GM19351 (cell line): Measurements from ENCODE around the gene DGCR8.

Source experiments
- ATAC-seq: cut with Tn5 transposase; IDR thresholded peaks from one replicate; pipeline ENCODE4 v1.9.1; 2021; ENCODE audit warnings: mild to moderate bottlenecking, moderate library complexity; ENCODE audit not compliant: unreplicated experiment

The DGCR8 gene

DNA sequence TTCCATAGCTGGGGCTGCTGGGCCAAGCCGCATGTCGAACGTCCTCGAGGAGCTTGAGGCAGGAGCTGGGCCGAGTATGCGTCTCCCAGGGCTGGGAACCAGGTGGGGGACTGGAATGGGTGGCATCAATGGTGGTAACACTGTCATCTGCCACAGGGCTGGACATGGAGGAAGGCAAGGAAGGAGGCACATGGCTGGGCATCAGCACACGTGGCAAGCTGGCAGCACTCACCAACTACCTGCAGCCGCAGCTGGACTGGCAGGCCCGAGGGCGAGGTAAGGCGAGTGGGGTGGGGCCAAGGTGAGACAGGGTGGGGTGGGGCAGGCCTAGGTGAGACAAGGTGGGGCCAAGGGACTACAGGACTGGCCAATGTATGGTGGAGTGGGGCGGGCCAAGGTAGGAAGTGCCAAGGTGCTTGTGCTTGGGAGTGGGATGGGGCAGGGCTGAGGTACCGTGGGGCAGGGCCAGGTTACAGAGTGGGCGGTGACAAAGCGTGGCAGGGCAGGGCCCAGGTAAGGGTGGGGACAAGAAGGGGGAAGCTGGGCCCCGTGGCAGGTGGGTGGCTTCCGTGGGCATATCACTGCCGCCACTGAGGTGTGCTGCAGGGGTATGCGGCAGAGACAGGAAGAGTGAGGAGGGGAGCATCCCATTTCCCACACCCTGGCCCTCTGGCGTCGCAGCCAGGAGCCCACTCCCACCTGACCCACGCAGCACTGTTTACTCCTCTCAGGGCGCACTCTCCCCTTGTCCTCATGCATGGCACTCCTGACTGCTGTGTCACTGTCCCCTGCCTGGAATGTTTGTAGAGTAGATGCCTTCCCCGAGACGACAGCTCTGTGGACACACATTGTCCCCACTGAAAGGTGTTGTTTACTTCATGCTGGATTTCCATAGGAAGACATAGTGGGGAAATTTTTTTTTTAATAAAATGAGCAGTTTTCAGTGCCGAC lies 27.5 kb upstream of the DGCR8 start:
- ATAC-seq, result no peak

DNA sequence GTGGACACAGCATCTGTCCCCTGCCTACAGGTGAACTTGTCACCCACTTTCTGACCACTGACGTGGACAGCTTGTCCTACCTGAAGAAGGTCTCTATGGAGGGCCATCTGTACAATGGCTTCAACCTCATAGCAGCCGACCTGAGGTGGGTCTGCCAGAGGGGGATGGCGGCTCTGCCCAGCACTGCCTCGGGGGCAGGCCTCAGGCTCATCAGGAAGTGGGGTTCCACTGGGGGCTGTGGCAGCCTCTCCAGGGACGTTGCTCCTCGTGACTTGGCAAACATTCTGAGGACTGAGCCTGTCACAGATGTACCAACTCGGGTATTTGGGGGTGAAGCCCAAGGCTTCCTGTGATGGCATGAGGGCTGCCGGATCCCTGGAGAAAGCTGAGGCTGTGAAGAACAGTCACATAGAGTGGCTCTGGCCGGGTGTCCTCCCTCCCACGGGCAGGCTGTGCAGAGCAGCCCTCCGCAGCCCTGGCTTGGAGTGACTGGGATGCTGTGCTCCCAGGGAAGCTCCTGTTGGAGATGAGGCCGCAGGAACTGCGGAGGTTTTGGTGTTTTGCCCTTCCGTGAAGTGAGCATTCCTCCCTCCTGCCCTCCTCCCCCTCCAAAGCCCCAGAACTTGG lies 26.5 kb upstream of the DGCR8 start:
- ATAC-seq, result no peak

DNA sequence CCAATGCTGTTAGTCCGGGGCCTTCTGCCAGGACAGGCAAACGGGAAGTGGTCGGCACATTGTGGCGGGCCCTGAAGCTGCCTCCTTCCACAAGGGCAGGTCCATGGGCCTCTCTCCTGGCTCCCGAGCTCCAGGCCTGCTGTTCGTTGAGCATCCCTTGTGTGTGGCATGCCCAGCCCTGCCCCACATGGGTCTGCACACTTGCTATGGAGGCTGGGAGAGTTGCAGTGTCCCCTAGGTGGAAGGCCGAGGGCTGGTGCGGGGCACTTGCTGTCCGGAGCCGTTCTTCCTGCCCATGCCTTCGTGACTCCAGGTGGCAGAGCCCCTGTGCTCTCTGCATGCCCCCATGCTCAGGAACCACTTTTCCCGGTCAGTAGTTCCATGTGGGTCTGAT lies 26.0 kb upstream of the DGCR8 start:
- no peak for ATAC-seq

DNA sequence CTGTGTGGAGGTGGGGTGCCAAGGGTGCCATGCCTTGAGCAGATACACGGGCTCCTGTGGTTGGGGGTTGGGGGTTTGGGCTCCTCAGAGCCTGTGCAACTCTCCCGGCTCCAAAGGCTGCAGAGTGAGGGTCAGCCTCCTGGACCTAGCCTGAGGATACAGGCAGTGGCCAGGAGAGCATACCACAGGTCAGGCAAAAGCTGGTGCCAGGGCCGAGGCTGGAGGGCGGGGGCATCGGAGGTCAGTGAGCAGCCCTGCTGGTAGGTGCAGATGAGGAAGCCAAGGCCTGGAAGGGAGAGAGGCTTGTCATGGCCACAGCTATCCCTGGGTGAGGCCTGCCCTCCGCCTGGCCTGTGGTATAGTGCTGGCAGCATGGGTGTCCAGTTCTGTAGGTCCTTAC lies 25.6 kb upstream of the DGCR8 start:
- ATAC-seq, result no peak

DNA sequence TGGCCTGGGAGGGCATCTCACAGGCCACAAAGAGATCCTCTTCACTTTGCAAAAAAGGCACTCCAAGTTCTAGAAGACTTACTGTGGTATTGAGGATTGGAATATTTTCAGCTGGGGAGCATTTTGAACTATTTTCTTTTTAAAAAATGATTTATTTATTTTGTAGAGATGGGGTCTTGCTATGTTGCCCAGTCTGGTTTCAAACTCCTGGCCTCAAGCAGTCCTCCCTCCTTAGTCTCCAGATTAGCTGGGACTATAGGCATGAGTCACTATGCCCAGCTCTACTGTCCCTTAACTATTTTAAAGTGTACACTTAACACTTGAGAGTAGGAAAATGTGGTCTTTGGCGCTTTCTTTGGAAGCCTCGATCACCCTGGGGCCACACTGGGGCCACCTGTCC lies 24.9 kb upstream of the DGCR8 start:
- no peak for ATAC-seq

DNA sequence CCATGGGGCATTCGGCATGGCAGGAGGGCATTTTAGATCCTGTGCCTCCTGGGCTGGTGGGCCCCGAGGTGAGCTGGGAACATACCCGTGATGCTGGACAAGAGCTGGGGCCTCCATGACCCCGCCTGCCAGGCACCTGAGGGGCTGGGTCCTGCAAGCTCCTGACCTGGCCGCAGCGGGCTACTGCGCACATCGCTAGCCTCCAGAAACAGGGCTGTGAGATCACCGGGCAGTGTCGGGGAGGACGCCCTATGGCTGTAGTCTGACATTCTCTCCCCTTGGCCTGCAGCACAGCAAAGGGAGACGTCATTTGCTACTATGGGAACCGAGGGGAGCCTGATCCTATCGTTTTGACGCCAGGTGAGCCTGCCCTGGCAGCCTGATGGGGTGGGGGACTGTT lies 24.4 kb upstream of the DGCR8 start:
- no peak for ATAC-seq

DNA sequence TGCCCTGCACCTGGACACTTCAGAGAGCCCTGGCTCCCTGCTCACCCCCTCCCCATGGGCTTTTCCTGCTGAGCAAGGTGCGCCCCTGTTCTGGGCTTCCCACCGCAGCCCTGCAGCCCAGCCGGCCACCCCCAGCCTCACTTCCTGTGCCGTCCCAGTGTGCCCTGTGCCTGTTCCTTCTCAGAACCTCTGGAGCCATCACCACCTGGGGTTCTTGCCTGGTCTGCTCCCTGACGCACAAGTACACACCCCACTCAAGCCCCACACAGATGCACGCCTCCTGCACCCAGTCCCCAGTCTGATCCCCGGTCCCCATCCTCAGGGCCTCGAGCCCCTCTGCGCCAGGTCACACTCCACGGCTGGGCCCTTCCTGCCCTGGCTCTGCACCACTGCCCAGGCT lies 23.9 kb upstream of the DGCR8 start:
- no peak for ATAC-seq

DNA sequence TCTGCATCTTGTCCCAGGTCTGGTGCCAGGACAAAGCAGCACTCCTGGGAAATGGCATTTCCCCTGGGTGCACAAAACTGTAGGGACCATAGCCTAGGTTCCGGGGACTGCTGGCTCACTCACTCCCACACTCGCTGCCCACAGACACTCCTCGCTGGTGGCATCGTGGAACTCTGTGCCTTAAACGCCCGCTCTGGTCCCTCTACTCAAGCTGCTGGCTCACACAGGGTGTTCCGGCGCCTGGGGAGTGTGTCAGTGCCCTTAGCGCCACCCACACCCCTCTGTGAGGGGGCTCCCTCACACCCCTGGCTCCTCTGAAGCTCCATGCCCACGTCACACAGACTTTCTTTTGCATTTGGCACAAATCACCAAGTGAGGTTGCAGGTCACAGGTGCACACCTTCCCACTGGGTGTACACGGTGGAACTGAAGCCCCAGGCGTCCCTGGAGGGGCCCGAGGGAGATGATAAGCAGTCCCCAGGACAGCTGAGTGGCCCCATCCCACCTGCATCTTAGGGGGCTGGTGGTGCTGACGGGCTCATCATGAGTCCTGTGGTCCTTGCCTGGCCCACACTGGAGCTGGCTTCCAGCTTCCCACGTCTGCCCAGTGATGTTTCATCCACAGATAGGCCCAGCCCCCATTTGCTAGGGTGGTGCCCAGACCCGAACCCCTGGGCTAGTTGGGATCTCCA lies 23.2 kb upstream of the DGCR8 start:
- no peak for ATAC-seq

DNA sequence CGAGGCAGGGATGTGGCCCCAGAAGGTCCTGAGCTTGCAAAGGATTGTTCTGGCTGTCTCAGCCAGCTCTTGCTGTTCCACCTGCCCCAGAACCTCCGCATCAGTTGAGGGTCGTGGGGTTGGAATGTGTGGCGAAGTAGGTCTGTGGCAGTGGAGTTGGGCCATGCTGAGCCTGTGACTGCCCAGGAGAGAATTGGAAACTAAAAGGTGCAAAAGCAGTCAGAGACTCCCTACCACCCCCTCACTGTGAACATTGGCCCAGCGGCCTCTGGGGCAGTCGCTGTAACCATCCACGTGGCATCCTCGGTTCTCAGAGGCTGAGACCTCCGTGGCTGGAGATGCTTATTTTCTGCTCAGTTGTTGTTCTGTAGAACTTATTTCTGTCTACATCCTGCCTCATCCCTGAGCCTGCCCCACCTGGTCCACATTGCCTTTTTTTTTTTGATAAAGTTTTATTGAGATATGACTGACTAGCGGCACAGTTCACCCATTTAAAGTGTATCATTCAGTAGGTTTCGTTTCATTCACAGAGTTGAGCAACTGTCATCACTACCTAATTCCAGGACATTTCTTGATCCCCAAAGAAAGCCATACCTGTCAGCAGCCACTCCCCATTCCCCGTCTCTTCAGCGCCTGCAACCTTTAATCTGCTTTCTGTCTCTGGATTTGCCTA lies 22.3 kb upstream of the DGCR8 start:
- ATAC-seq, result no peak

DNA sequence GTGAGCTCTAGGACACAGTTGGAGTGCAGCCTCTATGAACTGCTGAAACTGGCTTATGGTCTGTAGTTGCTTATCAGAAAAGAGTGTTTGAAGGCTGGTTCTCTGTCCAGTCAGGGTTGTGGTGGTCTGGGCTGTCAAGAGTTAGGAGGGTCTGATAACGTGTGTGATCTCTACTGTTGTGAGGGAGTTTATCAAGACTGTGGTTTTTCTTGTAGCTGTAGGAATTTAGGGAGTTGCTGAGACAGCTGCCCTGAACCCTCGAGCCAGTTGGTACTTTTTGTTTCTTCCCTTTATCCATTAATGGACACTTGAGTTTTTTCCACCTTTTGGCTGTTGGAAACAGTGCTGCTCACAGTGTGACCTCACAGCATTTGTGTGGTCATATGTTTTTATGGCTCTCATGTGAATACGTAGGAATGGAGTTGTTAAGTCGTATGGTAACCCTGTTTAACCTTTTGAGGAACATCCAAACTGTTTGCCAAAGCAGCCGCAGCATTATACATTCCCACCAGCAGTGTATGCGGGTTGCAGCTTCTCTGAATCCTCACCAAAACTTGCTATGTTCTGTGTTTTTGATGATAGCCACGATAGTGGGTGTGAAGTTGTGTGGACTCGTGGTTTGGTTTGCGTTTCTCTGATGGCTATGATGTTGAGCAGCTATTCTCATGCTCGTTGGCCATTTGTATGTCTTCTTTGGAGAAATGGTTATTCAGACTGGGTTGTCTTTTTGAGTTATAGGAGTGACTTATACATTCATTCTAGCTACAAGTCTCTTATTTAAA lies 20.9 kb upstream of the DGCR8 start:
- no peak for ATAC-seq

DNA sequence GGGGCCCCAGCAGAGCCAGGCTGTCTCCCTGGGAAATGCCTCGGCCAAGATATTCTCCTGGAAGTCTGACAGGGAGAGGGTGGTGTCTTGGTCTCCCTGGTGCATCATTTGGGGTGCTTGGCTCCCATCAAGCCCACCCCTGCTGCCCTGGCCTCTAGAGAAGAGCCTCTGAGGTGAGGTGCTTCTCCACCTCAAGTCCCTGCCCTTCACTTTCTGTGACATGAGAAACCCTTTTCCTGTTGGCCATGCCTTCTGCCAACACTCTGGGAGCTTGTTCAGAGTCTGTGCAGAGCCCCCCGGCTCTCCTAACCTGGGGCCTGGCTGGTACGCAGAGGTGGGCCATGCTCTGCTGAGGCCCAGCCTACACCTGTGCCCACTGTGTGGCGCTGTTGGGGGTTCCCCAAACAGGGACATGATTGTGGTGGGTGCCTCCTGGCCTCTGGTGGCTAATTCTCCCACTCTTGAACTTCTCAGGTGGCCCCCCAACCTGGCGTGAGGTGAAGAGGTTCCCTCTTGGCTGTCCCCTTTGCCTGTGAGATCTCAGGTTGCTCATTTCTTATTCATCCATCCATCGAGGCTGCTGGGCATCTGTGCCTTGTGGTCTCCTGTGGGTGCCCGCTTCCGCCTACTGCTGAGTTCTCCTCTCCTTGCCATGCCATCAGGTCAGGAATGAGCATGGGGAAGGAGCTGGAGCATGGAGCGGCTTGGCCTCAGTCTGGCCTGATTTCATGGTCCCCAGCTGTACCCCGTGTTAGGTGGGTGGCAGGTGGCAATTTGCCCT lies 19.2 kb upstream of the DGCR8 start:
- no peak for ATAC-seq

DNA sequence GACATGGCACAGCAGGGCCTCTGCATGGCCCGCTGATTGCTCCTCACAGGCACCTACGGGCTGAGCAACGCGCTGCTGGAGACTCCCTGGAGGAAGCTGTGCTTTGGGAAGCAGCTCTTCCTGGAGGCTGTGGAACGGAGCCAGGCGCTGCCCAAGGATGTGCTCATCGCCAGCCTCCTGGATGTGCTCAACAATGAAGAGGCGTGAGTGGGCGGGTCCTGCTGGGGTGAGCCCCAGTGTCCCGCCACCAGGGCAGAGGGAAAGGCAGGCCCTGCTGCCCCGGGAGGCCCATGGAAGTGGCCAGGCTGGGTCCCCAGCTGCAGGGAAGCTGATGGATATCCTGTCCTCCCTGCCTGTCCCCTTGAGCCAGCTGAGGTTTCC lies 18.6 kb upstream of the DGCR8 start:
- no peak for ATAC-seq

DNA sequence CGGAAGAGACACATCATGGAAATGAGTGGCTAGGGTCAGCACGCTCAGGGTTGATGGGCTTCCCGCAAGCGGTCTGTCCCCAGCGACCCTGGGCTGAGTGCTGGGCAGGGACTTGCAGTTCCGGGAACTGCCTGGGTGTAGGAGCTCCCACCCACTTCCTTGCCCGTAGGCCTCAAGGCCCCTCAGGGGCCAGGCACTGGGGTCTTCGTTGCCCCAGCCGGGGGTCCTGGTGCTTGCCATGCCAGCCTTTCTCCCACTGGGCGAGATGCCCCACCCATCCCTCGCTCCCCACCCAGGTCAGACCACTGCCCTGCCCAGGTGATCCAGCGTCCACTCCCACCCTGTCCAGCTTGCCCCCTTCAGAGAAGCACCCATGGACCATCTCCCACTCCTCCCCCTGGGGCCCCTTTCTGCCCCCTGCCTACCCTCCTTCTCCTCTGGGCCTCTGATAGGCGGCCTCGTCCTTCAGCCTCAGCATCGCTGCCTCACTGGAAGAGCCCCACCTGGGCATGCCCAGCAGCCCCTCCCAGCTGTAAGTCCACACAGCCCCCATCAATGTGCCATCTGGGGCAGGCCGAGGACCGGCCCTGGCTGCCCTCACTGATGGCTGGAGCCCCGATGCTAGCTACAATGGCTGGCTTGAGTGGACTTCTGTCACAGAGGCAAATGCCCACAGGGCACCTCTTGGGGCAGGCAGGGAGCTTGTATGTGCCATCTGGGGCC lies 17.8 kb upstream of the DGCR8 start:
- no peak for ATAC-seq

DNA sequence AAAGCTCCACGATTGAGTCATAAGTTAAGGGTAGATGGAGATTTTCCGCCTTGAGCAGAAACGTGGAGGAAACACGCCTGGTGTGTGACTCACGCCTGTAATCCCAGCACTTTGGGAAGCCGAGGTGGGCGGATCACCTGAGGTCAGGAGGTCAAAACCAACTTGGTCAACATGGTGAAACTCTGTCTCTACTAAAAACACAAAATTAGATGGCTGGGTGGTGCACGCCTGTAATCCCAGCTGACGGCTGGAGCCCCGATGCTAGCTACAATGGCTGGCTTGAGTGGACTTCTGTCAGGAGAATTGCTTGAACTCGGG lies 17.3 kb upstream of the DGCR8 start:
- no peak for ATAC-seq

DNA sequence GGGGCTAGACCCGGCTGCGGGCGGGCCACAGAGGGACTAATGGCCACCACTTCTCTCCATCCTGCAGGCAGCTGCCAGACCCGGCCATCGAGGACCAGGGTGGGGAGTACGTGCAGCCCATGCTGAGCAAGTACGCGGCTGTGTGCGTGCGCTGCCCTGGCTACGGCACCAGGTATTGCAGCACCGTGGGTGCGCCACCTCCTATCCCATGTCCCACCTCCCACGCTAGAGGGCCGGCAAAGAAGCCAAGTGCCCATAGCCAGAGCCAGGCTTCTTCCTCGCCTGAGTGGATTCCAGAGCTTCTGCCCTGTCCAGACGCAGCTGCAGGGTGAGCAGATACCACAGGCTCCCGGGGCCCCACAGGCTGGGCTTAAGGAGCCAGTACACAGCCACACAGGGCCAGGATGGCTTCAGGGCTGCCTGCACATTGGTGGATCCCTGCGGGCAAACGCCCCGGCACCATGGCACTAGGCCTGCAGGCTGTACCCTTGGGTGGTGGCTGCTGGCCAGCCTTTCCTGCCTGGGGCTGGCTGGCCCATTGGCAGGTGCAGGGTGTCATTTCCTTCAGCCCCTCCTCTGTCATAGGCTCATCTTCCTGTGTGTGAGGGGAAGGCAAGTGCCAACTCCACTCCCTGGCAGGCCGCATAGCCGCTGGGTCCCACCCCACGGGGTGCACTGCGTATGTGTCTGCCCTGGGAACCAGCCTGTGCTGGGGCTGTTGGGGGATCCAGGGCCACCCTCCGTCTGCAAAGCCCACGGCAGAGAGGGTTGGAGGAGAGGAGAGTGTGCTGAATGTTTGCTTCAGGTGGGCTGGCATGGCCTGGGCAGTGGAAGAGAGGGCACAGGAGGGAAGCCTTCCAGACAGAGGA lies 16.5 kb upstream of the DGCR8 start:
- ATAC-seq, result no peak

DNA sequence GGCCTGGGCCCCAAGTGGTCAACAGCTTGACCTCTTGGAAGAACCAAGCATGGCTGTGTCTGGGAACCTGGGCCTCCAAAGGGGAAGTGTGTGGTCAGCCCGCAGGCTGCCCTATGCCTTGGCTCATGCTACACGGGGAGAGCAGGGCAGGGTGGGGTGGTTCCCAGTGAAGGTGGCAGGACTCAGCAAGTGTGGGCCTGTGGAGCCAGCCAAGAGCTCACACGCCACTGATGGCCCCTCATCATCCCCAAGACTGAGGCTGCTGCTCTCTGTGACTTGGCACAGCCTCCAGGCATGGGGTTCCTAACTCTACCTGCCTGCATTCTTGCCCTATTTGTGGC lies 15.9 kb upstream of the DGCR8 start:
- no peak for ATAC-seq

DNA sequence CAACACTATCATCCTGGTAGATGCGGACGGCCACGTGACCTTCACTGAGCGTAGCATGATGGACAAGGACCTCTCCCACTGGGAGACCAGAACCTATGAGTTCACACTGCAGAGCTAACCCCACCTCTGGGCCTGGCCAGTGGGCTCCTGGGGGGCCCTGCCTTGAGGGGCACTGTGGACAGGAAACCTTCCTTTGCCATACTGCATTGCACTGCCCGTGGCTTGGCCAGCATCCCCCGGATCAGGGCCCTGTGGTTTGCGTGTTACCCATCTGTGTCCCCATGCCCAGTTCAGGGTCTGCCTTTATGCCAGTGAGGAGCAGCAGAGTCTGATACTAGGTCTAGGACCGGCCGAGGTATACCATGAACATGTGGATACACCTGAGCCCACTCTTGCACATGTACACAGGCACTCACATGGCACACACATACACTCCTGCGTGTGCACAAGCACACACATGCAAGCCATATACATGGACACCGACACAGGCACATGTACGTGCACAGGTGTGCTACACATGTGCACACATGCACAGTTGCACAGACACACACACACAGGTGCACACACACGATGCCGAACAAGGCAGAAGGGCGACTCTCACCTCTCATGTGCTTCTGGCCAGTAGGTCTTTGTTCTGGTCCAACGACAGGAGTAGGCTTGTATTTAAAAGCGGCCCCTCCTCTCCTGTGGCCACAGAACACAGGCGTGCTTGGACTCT lies 15.3 kb upstream of the DGCR8 start:
- no peak for ATAC-seq
